HG02981 (cell line): ENCODE measurements around the gene REC8.

Experiments
- ATAC-seq: cut with Tn5 transposase; IDR thresholded peaks from one replicate; pipeline ENCODE4 v1.9.1; 2021; ENCODE audit warnings: mild to moderate bottlenecking, moderate library complexity; ENCODE audit not compliant: unreplicated experiment

The REC8 gene

GRCh38 chr14:24171422-24172260 is at the start of gene REC8:
REC8 (plus strand) TSS chr14:24172080; CDS start chr14:24172553, 473 bp downstream.
- ATAC-seq = peak; percentile 81

DNA sequence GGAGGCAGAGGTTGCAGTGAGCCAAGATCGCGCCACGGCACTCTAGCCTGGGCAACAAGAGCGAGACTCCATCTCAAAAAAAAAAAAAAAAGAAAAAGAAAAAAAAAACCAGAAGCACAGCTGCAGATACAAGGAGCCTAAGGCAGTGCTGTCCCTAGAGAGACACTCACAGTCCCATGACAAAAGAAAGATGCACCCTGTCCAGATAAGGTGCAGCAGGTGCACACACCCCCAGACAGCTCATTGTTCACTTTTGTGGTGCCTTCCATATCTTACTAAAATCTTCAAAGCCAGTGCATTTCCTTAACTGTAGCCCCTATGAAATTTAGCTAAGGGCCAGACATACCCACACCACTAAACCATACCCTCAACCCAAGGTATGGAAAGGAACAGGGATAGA is 49.5 kb upstream of the REC8 start:
- no peak for ATAC-seq

DNA sequence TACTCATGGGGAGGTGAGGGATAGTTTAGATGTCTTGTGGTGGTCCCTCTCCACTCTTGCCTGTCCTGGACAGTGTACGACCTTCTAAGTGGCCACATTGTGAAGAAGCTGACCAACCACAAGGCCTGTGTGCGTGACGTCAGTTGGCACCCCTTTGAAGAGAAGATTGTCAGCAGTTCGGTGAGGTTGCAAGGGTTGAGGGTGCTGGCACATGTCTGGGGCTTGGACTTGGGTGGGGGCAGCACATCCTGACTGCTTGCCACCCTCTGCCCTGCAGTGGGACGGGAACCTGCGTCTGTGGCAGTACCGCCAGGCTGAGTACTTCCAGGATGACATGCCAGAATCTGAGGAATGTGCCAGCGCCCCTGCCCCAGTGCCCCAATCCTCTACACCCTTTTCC is 49.0 kb upstream of the REC8 start:
- ATAC-seq = no peak

GRCh38 chr14:24123424-24124417 is 48.2 kb upstream of the REC8 start:
- peak; percentile 45 for ATAC-seq

- ATAC-seq = no peak
Observed at GRCh38 chr14:24126939-24127338, 44.9 kb upstream of the REC8 start.

- ATAC-seq = no peak
Observed at GRCh38 chr14:24127673-24128072, 44.2 kb upstream of the REC8 start.

- no peak for ATAC-seq
Observed at GRCh38 chr14:24129410-24129998, 42.4 kb upstream of the REC8 start.

GRCh38 chr14:24130380-24130716 is 41.5 kb upstream of the REC8 start, which contains the start of gene FITM1:
FITM1 (plus strand) TSS chr14:24130659; CDS start chr14:24131564, 905 bp downstream.
- ATAC-seq = no peak

GRCh38 chr14:24130717-24131548 is 40.9 kb upstream of the REC8 start:
- no peak for ATAC-seq

DNA sequence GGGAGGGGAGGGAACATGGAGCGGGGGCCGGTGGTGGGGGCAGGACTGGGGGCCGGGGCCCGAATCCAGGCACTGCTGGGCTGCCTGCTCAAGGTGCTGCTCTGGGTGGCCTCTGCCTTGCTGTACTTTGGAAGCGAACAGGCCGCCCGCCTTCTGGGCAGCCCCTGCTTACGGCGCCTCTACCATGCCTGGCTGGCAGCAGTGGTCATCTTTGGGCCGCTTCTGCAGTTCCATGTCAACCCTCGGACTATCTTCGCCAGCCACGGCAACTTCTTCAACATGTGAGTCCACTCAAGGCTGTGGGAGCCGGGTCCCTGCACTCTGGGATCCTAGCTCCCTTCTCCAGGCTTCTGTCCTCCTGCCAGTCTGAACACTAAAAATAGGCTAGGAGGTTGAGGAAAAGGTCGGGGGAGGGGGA is 40.3 kb upstream of the REC8 start:
- no peak for ATAC-seq

GRCh38 chr14:24132061-24132685 is 39.7 kb upstream of the REC8 start:
- ATAC-seq = no peak

- ATAC-seq = no peak
Observed at GRCh38 chr14:24132976-24133375, 38.9 kb upstream of the REC8 start.

DNA sequence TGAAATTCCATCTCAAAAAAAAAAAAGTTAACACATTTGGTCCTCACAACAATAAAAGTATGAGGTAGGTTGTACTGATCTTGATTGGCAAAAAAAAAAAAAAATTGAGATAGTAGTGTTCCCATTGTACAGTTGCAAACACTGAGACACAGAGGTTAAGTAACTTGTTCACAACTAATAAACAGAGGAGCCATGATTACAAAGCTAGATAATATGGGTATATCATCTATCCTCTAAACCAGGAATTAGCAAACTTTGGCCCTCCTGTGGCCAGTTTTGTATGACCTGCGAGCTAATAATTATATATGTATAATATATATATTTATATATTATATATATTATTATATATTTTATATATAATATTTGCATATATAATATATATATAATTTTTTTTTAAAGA is 38.1 kb upstream of the REC8 start:
- no peak for ATAC-seq

DNA sequence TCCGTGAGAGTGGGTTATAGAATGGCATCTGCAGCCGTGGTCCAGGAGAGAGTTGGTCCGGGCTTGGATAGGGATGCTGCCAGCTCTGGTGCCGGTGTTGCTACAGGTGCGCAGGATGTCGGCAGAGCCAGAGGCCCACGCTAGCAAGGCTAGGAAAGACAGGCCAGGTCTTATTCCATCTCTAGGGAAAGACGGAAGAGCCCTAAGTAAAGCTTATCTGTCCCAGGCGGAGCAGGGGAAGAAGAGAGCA is 36.4 kb upstream of the REC8 start:
- ATAC-seq = no peak

- ATAC-seq = peak; percentile 88
Observed at GRCh38 chr14:24135834-24136683, 35.8 kb upstream of the REC8 start, which contains the start of gene PSME1. PSME1 (plus strand) TSS chr14:24136194; CDS start chr14:24136263, 69 bp downstream.

GRCh38 chr14:24136684-24137528 is 35.0 kb upstream of the REC8 start:
- ATAC-seq = no peak

DNA sequence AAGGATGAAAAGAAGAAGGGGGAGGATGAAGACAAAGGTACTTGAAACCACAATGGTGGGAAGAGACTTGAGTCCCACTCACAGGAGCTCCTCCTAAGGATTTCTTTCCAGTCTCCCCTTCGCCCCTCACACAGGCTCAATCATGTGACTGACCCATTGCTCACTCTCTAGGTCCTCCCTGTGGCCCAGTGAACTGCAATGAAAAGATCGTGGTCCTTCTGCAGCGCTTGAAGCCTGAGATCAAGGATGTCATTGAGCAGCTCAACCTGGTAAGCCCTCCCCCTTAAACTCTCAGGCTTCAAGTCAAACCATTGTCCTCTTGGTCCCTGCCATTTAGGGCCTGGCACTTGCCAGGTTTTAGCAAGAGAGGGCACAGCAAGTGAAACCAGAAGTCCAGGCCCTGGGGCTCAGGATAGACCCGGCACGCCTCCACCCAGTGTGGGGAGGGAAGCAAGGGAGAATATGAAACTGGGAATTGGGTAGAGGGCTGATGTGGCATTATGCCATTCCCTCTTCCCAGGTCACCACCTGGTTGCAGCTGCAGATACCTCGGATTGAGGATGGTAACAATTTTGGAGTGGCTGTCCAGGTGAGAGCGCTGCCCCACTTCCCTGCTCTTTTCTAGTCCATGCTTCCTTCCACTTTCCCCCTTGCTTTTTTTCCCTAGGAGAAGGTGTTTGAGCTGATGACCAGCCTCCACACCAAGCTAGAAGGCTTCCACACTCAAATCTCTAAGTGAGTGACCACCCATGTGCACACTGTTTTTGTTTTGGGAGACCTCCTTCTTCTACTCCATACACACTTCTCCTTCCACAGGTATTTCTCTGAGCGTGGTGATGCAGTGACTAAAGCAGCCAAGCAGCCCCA is 34.1 kb upstream of the REC8 start:
- no peak for ATAC-seq
